ENCODE results near the gene EBP.
"Not testable (repeated sequence)": the region's sequence is repeated elsewhere in the genome, so short reads cannot be mapped to it uniquely, and the experiment has no call there.

EBP gene

DNA sequence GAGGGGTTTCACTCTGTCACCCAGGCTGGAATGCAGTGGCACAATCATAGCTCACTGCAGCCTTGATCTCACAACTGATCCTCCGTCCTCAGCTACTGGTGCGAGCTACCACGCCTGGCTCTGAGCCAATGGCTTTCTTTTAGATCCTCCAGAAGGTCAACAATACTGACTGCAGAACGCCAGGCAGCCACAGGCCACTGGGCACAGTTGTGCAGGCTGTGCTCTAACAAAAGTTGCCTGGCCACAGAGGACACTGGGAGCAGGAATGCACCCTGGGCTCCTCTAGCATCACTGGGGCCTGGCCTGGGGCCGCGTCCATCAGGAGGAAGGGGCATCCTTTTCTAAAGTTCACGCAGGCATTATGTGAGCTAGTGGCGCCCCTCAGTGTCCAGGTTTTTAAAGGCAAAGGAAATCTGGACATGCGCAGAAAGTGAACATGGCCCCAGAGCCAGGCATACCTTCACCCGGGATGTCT lies 27.7 kb upstream of the EBP start:
- no peak for DNase-seq (ENCODE audit: low spot score)

DNA sequence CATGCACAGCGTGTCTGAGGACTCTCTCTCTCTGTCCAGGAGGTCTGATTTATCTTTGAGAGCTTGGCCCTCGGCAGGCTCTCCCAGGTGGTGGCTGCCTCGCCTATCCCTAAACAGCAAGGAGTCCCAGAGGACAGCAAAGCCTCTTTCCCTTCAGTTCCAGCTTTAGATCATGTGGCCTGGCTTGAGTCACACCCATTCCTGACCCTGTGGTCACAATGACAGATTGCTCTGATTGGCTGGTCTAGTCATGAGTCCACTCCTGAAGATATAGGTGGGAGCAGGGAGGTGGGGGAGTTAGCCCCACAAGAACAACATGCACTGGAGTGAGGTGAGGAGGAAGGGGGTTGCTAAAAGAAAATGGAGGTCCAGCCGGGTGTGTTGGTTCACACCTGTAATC lies 24.9 kb upstream of the EBP start:
- no peak for DNase-seq (ENCODE audit: low spot score)

DNA sequence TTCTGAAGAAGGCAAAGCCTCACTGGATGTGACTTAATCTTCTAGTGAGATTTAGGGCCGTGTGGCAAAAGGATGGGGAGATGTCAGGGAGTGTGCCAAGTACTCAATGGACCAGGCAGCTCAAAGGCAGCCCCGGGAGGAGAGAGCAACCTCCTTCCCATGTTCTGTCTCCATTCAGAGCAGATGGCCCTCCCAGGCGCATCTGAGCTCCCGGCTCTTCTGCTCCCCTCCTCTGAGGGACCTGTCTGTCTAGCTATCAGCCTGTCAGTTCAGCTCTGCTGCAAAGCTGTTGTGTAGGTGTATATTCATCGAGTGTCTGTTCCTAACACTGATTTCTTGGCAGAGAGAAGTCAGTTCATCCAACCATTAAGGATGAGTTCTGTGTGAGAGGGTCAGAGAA lies 23.7 kb upstream of the EBP start:
- DNase-seq (ENCODE audit: low spot score): no peak

DNA sequence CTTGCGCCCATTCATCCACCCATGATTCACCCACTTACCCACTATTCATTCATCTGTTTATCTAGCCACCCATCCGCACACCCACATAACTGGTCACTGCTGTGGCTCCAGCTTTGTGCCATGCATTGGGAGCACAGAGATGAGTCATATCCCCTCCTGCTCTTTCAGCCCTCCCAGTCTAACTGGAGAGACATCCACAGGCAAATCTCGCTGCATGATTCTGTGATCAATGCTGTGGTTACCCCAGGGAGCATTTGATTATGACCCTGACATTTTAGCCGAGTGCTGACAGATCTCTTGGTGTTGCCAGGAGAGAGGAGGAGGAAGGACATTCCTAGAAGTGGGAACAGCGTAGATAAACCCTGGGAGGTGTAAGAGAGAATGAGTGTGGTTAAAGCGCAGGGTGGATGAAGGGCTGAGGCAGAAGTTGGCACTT lies 23.2 kb upstream of the EBP start:
- no peak for DNase-seq (ENCODE audit: low spot score)

- DNase-seq (ENCODE audit: low spot score): no peak
These were observed 17.3 kb upstream of the EBP start for GRCh38 chrX:48504261-48504660.

GRCh38 chrX:48505481-48505880 lies 16.1 kb upstream of the EBP start:
- DNase-seq (ENCODE audit: low spot score): no peak

- DNase-seq (ENCODE audit: low spot score): no peak
These were observed 14.4 kb upstream of the EBP start for GRCh38 chrX:48507246-48507645.

DNA sequence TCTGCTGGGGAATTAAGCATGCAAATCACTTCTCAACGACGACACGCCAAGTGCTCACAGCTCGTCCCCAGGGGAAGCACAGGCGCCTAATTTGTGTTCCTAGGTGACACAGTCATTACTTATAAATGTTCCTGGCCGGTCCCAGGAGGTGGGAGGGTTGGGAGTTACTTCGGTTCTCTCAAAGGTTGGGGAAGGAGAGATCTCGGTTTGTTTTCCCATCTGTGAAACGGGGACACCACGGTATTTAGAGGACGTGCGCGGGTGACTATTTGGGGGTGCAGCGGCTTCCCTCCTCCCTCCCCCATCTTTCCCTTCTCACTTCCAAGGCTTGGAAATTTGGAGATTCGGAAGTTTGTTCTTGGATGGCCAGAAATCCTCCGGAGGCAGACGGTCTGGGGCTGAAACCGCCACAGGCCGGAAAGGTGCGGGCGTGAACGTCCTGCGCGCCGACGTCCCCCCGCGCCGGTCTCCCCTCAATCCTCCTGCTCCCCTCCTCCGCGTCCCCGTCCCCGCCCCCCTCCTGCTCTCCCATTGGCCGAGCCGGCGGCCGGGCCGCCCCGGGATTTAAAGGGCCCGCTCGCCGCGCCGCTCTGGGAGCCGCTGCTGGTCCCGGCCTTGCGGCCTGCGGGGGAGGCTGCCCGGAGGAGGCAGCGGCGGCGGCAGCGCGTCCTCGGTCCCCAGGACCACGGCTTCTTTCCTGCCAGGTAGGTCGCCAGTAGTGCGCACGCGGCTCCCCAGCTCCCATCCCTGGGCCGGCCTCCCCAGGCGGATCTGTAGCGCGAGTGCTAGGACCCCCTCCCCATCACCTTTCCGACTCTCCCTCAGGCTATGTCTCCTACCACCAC lies 13.0 kb upstream of the EBP start, which contains the start of gene PORCN:
TSS of gene PORCN (plus strand) at position 593 of the 845 bp plus-strand sequence. CDS start 829 bp downstream, outside the sequence.
- DNase-seq (ENCODE audit: low spot score): peak; percentile 65

- no peak for DNase-seq (ENCODE audit: low spot score)
These were observed 12.4 kb upstream of the EBP start for GRCh38 chrX:48509245-48509590.

- DNase-seq (ENCODE audit: low spot score): no peak
These were observed 12.0 kb upstream of the EBP start for GRCh38 chrX:48509619-48510018.

GRCh38 chrX:48511560-48511959 lies 10.0 kb upstream of the EBP start:
- no peak for DNase-seq (ENCODE audit: low spot score)

DNA sequence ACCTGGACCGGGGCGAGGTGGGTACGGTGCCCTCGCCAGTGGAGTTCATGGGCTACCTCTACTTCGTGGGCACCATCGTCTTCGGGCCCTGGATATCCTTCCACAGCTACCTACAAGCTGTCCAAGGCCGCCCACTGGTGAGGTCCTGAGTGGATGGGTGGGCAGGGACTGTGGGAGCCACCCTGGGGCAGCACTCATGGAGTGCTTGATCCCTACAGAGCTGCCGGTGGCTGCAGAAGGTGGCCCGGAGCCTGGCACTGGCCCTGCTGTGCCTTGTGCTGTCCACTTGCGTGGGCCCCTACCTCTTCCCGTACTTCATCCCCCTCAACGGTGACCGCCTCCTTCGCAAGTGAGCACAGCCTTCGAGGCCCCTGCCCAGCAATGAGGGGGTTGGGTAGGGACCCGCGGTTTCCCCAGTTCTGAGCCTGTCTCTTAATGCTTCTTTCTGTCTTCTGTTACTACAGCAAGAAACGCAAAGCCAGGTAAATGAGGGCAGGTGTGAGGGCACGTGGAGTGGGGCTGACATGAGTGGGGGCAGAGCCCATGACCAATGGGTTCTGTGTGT lies 9.2 kb upstream of the EBP start:
- DNase-seq (ENCODE audit: low spot score): no peak

GRCh38 chrX:48513670-48514069 lies 7.9 kb upstream of the EBP start:
- no peak for DNase-seq (ENCODE audit: low spot score)

- DNase-seq (ENCODE audit: low spot score): no peak
These were observed 7.3 kb upstream of the EBP start for GRCh38 chrX:48514126-48514806.

GRCh38 chrX:48514868-48515460 lies 6.6 kb upstream of the EBP start:
- DNase-seq (ENCODE audit: low spot score): no peak

- DNase-seq (ENCODE audit: low spot score): no peak
These were observed 5.8 kb upstream of the EBP start for GRCh38 chrX:48515842-48516241.

- DNase-seq (ENCODE audit: low spot score): no peak
These were observed 5.3 kb upstream of the EBP start for GRCh38 chrX:48516285-48516684.

GRCh38 chrX:48516987-48517386 lies 4.6 kb upstream of the EBP start:
- no peak for DNase-seq (ENCODE audit: low spot score)

DNA sequence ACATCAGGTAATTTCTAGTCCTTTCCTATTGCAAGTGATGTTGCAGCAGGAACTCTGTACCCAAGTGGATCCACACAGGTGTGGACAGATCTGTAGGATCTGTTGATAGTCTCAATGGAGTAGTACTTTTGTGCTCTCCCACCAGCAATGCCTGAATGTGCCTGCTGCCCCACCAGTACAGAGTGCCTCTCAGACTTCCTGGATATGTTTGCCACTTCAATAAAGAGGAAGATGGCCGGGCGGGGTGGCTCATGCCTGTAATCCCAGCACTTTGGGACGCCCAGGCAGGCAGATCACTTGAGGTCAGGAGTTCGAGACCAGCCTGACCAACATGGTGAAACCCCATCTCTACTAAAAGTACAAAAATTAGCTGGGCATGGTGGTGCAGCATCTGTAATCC lies 2.1 kb upstream of the EBP start:
- DNase-seq (ENCODE audit: low spot score): not testable (repeated sequence)

DNA sequence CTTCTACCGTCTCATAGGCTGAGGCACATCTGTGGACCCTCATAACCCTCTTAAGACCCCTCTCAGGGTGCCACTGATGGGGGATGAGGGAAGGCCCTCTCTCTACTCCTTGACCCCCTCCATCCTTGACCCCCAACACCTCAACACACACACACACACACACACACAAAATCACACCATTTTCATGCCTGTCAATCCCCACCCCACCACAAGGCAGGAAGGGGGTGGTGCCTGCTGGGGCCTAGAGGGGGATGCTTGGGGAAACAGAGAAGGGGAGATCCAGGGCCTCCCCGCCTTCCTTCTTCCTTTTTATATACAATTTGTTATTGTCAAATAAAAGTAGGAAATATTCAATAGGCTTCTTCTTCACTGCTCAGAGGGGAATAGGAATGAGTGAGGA lies 1.2 kb upstream of the EBP start:
- DNase-seq (ENCODE audit: low spot score): no peak

GRCh38 chrX:48520976-48521352 lies 644 bp upstream of the EBP start:
- DNase-seq (ENCODE audit: low spot score): no peak

GRCh38 chrX:48522291-48522690 lies 683 bp downstream of the EBP start:
- no peak for DNase-seq (ENCODE audit: low spot score)

DNA sequence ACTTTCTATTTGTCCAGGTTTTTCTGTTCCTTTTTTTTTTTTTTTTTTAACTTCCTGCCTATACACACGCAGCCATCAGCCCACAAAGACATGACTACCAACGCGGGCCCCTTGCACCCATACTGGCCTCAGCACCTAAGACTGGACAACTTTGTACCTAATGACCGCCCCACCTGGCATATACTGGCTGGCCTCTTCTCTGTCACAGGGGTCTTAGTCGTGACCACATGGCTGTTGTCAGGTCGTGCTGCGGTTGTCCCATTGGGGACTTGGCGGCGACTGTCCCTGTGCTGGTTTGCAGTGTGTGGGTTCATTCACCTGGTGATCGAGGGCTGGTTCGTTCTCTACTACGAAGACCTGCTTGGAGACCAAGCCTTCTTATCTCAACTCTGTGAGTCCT lies 2.1 kb downstream of the EBP start:
- no peak for DNase-seq (ENCODE audit: low spot score)

Measured in LoVo (cell line).